HL-60/S4 treated with phorbol 12-myristate 13-acetate at 8.2 ng/mL for 4 days and 3 days (cell line): ENCODE measurements around the gene IFNAR2.

Experiments used
- in situ Hi-C: fragments of 300-500 bp; cut with MboI; formaldehyde crosslinking; loops from 2 replicates; pipeline ENCODE4 v1.15.0; 2022; ENCODE audit warnings: low sequenced_read_pairs

IFNAR2 gene

GRCh38 chr21:33229784-33230544 is at the start of gene IFNAR2:
IFNAR2 (plus strand) TSS chr21:33229938; CDS start chr21:33241923, 11,985 bp downstream.
- in situ Hi-C loops, result no loop called here

- in situ Hi-C loops, result loop anchor here (25.0 kb wide), 2 partner anchors 349 to 524 kb away; no protein-coding TSS in a partner anchor
These were observed 43.9 kb upstream of the IFNAR2 start for GRCh38 chr21:33185852-33186251.

GRCh38 chr21:33187276-33187675 is 42.5 kb upstream of the IFNAR2 start:
- in situ Hi-C loops, result loop anchor here (25.0 kb wide), 2 partner anchors 350 to 525 kb away; no protein-coding TSS in a partner anchor

GRCh38 chr21:33189237-33189636 is 40.5 kb upstream of the IFNAR2 start:
- in situ Hi-C loops, result loop anchor here (25.0 kb wide), 2 partner anchors 352 to 527 kb away; no protein-coding TSS in a partner anchor

- in situ Hi-C loops, result loop anchor here (25.0 kb wide), 2 partner anchors 353 to 528 kb away; no protein-coding TSS in a partner anchor
These were observed 39.9 kb upstream of the IFNAR2 start for GRCh38 chr21:33189824-33190223.

GRCh38 chr21:33196941-33197374 is 32.8 kb upstream of the IFNAR2 start:
- in situ Hi-C loops, result loop anchor here (25.0 kb wide), 2 partner anchors 360 to 535 kb away; no protein-coding TSS in a partner anchor

- in situ Hi-C loops, result loop anchor here (25.0 kb wide), 2 partner anchors 360 to 535 kb away; no protein-coding TSS in a partner anchor
These were observed 32.2 kb upstream of the IFNAR2 start for GRCh38 chr21:33197496-33197895.

- in situ Hi-C loops, result loop anchor here (25.0 kb wide), 2 partner anchors 361 to 536 kb away; no protein-coding TSS in a partner anchor
These were observed 31.2 kb upstream of the IFNAR2 start for GRCh38 chr21:33198346-33199099.

- in situ Hi-C loops, result loop anchor here (25.0 kb wide), 2 partner anchors 362 to 537 kb away; no protein-coding TSS in a partner anchor
These were observed 30.7 kb upstream of the IFNAR2 start for GRCh38 chr21:33199100-33199464.

- in situ Hi-C loops, result loop anchor here (25.0 kb wide), 2 partner anchors 362 to 537 kb away; no protein-coding TSS in a partner anchor
These were observed 30.1 kb upstream of the IFNAR2 start for GRCh38 chr21:33199516-33200217.

- in situ Hi-C loops, result no loop called here
These were observed 27.8 kb upstream of the IFNAR2 start for GRCh38 chr21:33201956-33202355.

- in situ Hi-C loops, result no loop called here
These were observed 27.0 kb upstream of the IFNAR2 start for GRCh38 chr21:33202464-33203363.

GRCh38 chr21:33203371-33203724 is 26.4 kb upstream of the IFNAR2 start:
- in situ Hi-C loops, result no loop called here

GRCh38 chr21:33205476-33205875 is 24.3 kb upstream of the IFNAR2 start:
- in situ Hi-C loops, result no loop called here

- in situ Hi-C loops, result no loop called here
These were observed 22.9 kb upstream of the IFNAR2 start for GRCh38 chr21:33206771-33207281.

- in situ Hi-C loops, result no loop called here
These were observed 22.1 kb upstream of the IFNAR2 start for GRCh38 chr21:33207449-33208149.

GRCh38 chr21:33208534-33208933 is 21.2 kb upstream of the IFNAR2 start:
- in situ Hi-C loops, result no loop called here

GRCh38 chr21:33211305-33211704 is 18.4 kb upstream of the IFNAR2 start:
- in situ Hi-C loops, result no loop called here

GRCh38 chr21:33211732-33212131 is 18.0 kb upstream of the IFNAR2 start:
- in situ Hi-C loops, result no loop called here
